ENCODE results near the gene KISS1. TPM values are rescaled to one million over a fixed set of nuclear protein-coding genes. Genes with fewer than 3 reads are reported as not detected.

The KISS1 gene
- 0.38 TPM in 1 of 2 replicates, not detected in the other for total RNA-seq (ENCODE audit: low replicate concordance)

GRCh38 chr1:204196068-204196795 lies at the start of gene KISS1:
KISS1 (minus strand) TSS chr1:204196491; CDS start chr1:204192876, 3,615 bp downstream.

GRCh38 chr1:204213668-204214662 lies 17.7 kb upstream of the KISS1 start, which contains the start of gene GOLT1A:
GOLT1A (minus strand) TSS chr1:204213988; CDS start chr1:204213906, 82 bp downstream.

GRCh38 chr1:204166219-204166618 lies 30.1 kb downstream of the KISS1 start, which contains the start of gene REN:
REN (minus strand) TSS chr1:204166337; CDS start chr1:204166293, 44 bp downstream.

GRCh38 chr1:204151552-204152309 lies 44.6 kb downstream of the KISS1 start, which contains the start of gene ETNK2:
ETNK2 (minus strand) TSS chr1:204152044; CDS start chr1:204151852, 192 bp downstream.

Other genes starting within 250 kb of the KISS1 start
- 1.3 and 6.5 TPM in 2 replicates for gene SOX13, start 123.4 kb downstream of the KISS1 start, total RNA-seq (ENCODE audit: low replicate concordance)
- 1.1 and 5.3 TPM in 2 replicates for gene ETNK2, start 44.4 kb downstream of the KISS1 start, total RNA-seq (ENCODE audit: low replicate concordance)
- gene REN, start 30.2 kb downstream of the KISS1 start, total RNA-seq (ENCODE audit: low replicate concordance) = not detected in 2 replicates
- not detected in 2 replicates for gene GOLT1A, start 17.5 kb upstream of the KISS1 start, total RNA-seq (ENCODE audit: low replicate concordance)
- 0.08 and 0.59 TPM in 2 replicates for gene PLEKHA6, start 163.4 kb upstream of the KISS1 start, total RNA-seq (ENCODE audit: low replicate concordance)
- gene PPP1R15B, start 215.3 kb upstream of the KISS1 start, total RNA-seq (ENCODE audit: low replicate concordance) = 7.5 and 20.7 TPM in 2 replicates